ENCODE measurements around the gene JAKMIP2. TPM values are rescaled to one million over a fixed set of nuclear protein-coding genes. Genes with fewer than 3 reads are reported as not detected.

JAKMIP2 gene
- total RNA-seq, 4 donors from 2014 or later: 0.28 to 2.0 (median 0.73) TPM

DNA sequence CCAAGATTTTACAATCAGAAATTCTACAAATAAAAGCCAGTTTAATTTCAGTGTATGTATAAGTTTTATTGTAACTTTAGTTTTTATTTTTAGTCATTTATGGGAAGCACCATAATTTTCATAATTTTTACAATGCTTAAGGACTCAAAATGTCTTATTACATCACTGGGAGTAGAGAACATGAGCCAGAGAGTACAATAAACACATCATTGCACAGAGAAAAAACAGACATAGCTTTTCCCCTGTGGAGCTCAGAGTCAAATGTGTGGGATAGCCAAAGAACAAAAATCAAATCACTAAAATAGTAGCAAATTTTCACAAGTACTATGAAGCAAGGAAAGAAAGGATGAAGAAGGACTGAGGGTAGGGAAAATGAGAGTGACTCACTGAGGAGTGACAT is 5.5 kb upstream of the JAKMIP2 start:
- TF ChIP-seq, protein P1, sequence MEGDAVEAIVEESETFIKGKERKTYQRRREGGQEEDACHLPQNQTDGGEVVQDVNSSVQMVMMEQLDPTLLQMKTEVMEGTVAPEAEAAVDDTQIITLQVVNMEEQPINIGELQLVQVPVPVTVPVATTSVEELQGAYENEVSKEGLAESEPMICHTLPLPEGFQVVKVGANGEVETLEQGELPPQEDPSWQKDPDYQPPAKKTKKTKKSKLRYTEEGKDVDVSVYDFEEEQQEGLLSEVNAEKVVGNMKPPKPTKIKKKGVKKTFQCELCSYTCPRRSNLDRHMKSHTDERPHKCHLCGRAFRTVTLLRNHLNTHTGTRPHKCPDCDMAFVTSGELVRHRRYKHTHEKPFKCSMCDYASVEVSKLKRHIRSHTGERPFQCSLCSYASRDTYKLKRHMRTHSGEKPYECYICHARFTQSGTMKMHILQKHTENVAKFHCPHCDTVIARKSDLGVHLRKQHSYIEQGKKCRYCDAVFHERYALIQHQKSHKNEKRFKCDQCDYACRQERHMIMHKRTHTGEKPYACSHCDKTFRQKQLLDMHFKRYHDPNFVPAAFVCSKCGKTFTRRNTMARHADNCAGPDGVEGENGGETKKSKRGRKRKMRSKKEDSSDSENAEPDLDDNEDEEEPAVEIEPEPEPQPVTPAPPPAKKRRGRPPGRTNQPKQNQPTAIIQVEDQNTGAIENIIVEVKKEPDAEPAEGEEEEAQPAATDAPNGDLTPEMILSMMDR (IDR thresholded peaks at IDR 0.05): no peak

DNA sequence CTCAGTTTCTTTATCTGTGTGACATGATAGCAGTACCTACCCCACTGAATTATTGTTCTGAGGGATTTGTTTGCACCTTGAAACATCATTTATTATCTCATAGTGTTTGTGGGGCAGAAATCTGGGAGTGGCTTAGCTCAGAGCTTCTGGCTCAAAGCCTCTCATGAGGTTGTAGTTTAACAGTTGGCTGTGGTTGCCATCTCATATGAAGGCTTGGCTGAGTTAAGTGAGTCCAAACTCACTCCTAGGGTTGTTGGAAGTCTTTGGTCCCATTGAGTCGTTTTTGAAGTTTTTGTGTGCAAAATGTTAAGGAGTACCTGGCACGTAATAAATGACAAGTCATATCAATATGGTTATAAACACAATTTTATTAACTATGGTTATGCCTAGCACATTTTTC is 3.6 kb upstream of the JAKMIP2 start:
- DNase-seq (ENCODE audit: low spot score) (no peak), ATAC-seq (ENCODE audit: low FRiP score) (no peak)
- TF ChIP-seq, protein P1 (IDR thresholded peaks at IDR 0.05): no peak

More for the DNA sequence above, 5.5 kb upstream of the JAKMIP2 start:
- no peak for ATAC-seq (ENCODE audit: low FRiP score)
- no peak for DNase-seq (ENCODE audit: low spot score)

DNA sequence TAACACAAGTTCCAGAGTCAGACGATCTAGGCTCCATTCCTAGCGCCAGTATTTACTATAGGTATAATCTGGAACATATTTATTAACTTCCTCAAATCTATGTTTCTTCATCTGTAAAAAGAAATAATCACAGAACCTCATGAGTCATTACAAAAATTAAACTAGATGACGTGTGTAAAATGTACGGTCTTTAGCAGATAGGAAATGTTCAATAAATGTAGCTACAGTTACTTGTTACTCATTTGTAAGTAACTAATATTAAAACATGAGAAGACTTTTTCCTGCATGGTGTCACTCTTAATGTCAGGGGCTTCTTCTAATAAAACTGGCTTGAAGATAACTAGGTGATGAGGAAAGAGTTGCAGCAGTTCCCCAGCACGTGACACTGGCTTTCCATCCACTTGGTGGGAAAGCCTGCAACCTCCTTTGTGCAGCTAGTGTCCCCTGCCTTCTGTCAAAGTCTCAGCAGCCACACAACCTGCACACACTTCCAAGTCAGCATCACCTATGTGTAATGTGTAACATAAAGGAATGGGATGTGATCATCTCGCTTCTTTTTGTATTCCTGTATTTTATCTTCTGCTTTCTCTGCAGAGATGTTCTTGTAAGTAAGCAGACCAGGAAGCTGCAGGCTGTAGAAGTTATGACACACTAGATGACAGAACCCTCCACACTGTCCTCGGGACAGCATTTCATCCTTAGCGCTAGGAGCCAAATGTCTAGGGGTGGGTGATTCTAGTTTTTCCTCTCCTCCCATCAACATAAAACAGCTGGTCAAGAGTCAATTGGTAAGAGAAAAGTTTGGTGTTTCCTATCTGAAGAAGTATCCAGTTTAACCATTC is 1.8 kb upstream of the JAKMIP2 start:
- ATAC-seq (ENCODE audit: low FRiP score) (no peak), DNase-seq (ENCODE audit: low spot score) (no peak)
- TF ChIP-seq, protein P1 (IDR thresholded peaks at IDR 0.05): no peak

DNA sequence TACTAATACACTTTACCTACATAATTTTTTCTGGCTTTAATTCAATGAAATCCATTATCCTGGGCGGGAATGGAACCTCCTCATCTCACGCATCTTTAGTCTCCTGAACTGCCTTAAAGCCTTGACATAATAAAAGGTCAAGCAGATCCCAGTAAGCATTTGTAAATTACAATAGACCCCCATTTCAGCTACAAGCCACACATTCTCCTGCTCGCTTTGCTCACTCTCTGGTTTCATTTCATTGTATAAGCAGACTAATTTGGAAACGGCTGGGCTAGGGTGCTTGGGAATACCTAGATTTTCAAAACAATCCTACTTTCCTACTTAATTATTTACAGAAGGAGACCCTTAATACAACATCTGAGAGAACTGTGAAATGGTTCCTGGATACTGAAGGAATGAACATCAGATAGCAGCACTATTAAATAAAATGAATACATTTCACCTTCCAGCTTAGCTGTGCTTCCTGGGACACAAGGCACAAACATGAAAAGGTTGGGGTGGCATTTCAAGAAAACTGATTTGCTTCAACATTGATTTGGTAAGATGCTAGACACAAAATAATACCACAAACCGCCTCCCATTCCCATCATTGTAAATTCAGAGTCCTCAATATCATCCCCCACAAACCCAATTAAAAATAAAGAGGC is 1.5 kb downstream of the JAKMIP2 start:
- DNase-seq (ENCODE audit: low spot score): no peak
- TF ChIP-seq, protein P1 (IDR thresholded peaks at IDR 0.05): no peak
- no peak for ATAC-seq (ENCODE audit: low FRiP score)

DNA sequence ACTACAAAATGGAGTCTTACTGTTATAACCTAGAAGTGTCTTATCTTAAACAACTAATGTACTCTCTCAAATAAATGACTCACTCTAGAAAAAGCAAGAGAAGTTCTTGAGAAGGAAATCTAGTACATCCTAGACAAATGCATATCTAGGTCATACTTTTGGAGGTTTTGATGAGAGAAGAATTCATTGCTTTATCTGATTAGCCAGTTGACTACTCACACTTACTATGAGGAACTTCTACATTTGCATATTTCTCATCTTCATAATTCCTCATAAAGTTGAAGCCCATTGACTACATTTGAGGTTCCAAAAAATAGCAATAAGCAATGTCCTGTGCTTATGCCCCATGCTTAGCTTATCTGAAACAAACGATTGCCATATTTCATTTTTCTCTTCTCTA is 2.8 kb downstream of the JAKMIP2 start:
- ATAC-seq (ENCODE audit: low FRiP score) (no peak), DNase-seq (ENCODE audit: low spot score) (no peak)
- TF ChIP-seq, protein P1 (IDR thresholded peaks at IDR 0.05): no peak

DNA sequence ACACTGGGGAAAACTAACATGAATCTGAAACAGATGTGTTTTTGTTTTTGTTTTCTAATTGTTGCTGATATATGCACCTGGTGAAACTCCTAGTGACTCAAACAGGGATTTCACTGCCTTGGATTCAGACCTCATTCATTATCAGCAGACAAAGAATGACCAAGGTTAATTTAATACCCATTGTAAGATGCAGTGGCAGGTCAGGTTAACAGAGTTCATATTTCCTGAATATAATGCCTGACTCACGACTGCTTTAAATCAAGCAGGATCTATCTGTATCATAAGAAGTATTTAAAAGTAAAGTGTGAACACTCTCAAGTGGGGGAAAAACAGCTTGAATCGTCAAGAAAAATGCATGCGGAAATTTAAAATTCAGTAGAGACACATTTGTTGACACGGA is 5.5 kb downstream of the JAKMIP2 start:
- TF ChIP-seq, protein P1 (IDR thresholded peaks at IDR 0.05): no peak
- no peak for ATAC-seq (ENCODE audit: low FRiP score)

More for the DNA sequence above, 5.5 kb downstream of the JAKMIP2 start:
- no peak for DNase-seq (ENCODE audit: low spot score)

Data from omental fat pad (tissue), 4 donors.